ENCODE data around the gene CRYGA. TPM values are rescaled to one million over a fixed set of nuclear protein-coding genes. Genes with fewer than 3 reads are reported as not detected.
"Not testable (repeated sequence)": the region's sequence is repeated elsewhere in the genome, so short reads cannot be mapped to it uniquely, and the experiment has no call there.

CRYGA gene
- total RNA-seq, 1 experiment from 2014 or later = not detected

DNA sequence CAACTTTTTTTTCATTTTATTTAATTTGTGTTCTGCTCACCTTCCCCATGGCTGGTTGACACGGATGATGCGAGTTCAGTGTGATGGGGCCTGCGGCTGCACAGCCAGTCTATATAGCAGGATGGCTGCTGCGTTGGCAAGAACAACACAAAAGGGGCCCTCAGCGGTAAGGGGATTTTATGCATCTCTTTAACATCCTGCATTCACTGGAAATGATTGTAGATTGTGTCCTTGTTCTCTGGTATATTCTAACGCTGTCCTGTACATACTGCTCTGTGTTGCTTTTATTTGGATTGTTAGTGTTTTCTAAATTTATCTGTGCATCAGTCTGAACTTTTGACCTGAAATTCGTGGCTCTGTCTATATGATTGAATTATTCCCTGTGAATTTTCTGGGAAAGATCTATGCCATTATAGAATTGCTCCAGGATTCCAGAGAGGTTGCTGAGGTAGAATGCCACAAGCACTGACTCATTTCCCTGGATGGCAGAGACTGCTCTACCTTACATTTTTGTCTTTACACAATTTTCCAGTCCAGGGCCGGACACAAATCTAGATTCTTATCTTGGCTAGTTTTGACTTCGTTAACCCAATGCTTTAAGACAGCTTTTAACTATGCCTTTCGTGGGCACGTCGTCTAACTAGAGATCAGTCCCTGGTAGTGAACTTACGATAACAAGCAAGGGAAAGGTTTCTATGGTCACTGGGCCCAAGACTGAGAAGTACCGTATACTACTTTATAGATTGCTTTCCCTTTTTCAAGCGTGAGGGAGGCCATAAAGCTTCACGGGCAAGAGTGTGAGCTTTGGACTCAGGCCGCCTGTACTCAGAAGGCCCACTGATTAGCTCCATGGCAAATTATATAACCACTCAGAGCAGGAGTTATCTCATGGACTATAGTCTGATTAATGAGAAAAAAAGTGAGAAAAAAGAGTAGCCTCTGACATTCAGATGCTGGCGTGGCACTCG lies 33.4 kb downstream of the CRYGA start, which contains the start of gene CRYGC:
TSS of gene CRYGC (minus strand) at position 85 of the 968 bp plus-strand sequence. CDS start at position 49, 36 bp downstream.
- no peak for DNase-seq (ENCODE audit: extremely low read depth, low read depth)

DNA sequence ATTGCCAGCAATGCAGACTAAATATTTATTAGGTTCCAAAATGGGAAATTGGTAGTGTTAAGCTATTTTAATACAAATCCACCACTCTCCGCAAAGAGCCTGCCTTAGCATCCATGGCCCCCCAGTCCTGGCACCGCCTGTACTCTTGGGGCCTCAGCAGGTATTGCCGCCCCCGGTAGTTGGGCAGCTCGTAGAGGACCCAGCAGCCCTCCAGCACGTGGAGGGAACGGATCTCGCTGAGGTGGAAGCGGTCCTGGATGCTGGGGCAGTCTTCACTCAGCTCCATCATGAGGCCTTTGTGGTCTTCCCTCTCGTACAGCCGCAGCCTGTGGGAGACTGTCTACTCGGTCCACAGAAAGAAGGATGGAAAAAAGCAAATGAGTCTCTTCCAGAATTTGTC lies 35.3 kb downstream of the CRYGA start:
- no peak for DNase-seq (ENCODE audit: extremely low read depth, low read depth)

DNA sequence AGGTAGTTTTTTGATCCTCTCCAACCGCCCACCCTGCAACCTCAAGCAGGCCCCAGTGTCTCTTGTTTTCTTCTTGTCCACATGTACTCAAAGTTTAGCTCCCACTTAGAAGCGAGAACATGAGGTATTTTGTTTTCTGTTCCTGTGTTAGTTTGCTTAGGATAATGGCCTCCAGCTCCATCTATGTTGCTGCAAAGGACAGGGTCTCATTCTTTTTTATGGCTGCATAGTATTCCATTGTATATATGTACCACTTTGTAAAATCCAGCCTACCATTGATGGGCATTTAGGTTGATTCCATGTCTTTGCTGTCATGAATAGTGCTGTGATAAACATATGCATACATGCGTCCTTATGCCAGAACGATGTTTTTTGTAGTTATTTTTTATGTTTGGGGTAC lies 36.3 kb downstream of the CRYGA start:
- no peak for DNase-seq (ENCODE audit: extremely low read depth, low read depth)

- DNase-seq (ENCODE audit: extremely low read depth, low read depth) = no peak
These were observed 38.1 kb downstream of the CRYGA start for GRCh38 chr2:208125251-208125650.

DNA sequence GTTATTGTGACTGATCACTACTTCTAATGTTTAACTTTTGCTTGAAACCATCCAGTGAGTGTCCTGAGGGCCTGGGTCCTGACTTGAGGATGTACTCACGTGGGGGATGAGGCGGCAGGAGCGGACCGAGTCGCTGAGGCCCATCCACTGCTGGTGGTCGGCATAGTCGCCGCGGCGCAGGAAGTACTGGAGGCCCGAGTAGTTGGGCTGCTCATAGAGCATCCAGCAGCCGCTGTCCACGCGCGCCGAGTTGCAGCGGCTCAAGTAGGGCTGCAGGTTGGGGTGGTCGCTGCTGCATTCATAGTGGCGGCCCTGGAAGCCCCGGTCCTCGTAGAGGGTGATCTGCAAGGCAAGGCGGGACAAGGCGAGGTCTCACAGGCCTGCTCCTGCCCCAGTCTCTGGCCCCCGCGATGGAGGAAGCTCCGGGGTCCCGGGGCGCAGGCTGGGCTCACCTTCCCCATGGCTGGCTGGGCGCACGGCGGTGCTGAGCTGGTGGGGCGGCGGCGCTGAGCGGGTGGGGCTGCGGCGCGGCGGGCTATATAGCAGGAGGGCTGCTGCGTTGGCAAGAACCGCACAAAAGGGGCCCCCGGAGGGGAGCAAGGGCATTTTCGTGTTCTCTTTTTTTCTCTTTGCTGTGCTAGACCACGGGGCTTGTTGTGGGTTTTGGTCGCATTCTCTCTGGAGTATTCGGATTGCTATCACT lies 39.2 kb downstream of the CRYGA start, which contains the start of gene CRYGD:
TSS of gene CRYGD (minus strand) at position 512 of the 703 bp plus-strand sequence. CDS start at position 461, 51 bp downstream.
- DNase-seq (ENCODE audit: extremely low read depth, low read depth) = not testable (repeated sequence)

DNA sequence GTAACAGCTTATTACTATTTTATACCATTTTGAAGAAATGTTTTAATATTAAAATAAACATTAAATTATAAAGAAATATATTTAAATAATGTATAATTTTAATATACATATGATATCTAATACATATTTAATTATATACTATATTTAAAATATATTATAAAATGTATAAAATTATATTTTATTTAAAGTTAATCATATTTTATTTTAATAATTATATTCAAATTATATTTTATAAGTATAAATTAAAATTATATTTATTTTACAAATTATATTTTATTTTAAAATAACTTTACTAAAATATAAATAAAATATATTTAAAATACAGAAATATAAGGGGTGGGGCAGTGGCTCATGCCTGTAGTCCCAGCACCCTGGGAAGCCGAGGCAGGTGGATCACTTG lies 41.1 kb downstream of the CRYGA start:
- no peak for DNase-seq (ENCODE audit: extremely low read depth, low read depth)

DNA sequence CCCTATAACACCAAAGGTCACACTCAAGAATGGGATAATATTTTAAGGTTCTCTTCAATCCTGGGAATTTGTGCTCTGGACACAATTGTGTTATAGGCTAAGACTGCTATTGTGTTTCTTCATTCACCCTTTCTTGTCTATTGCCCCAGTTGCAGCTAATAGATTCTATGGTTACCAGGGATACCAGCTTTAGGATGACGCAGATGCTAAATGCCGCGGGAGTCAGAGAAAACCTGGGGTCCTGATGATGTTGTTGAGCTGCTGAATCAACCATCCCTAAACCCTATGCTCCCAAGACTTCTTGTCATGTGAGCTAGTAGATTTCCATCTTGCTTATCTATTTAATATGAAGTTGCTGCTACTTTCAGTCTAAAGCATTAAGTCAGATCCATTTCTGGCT lies 44.5 kb downstream of the CRYGA start:
- no peak for DNase-seq (ENCODE audit: extremely low read depth, low read depth)

DNA sequence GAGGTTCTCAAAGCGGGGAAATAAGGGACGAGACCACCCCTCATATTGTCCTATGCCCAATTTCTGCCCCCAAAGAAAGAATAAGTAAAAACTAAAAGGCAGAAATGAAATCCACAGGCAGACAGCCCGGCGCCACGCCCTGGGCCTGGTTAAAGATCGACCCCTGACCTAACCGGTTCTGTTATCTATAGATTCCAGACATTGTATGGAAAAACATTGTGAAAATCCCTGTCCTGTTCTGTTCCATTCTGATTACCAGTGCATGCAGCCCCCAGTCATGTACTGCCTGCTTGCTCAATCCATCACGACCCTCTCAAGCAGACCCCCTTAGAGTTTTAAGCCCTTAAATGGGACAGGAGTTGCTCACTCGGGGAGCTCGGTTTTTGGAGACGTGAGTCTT lies 46.0 kb downstream of the CRYGA start:
- not testable (repeated sequence) for DNase-seq (ENCODE audit: extremely low read depth, low read depth)

GRCh38 chr2:208112969-208113368 lies 50.4 kb downstream of the CRYGA start:
- no peak for DNase-seq (ENCODE audit: extremely low read depth, low read depth)

- not testable (repeated sequence) for DNase-seq (ENCODE audit: extremely low read depth, low read depth)
These were observed 51.1 kb downstream of the CRYGA start for GRCh38 chr2:208112273-208112745.

Other genes with a start within 250 kb of the CRYGA start
- gene PLEKHM3, start 138.1 kb downstream of the CRYGA start, total RNA-seq (2014; rRNA removed; shearing (Covaris generic)) = 4.3 and 6.6 TPM in 2 replicates
- gene CRYGD, start 39.1 kb downstream of the CRYGA start, total RNA-seq (2014; rRNA removed; shearing (Covaris generic)) = not detected in 2 replicates
- gene CRYGC, start 33.8 kb downstream of the CRYGA start, total RNA-seq (2014; rRNA removed; shearing (Covaris generic)) = not detected in 2 replicates
- not detected in 2 replicates for gene CRYGB, start 17.4 kb downstream of the CRYGA start, total RNA-seq (2014; rRNA removed; shearing (Covaris generic))
- not detected in 2 replicates for gene C2orf80, start 26.4 kb upstream of the CRYGA start, total RNA-seq (2014; rRNA removed; shearing (Covaris generic))
- gene IDH1, start 91.5 kb upstream of the CRYGA start, total RNA-seq (2014; rRNA removed; shearing (Covaris generic)) = 867 and 937 TPM in 2 replicates
- 34.3 and 38.4 TPM in 2 replicates for gene PIKFYVE, start 102.7 kb upstream of the CRYGA start, total RNA-seq (2014; rRNA removed; shearing (Covaris generic))
- not detected in 2 replicates for gene PTH2R, start 243.2 kb upstream of the CRYGA start, total RNA-seq (2014; rRNA removed; shearing (Covaris generic))

All from NCI-H460 (cell line).